ENCODE data around the gene RNLS. TPM values are rescaled to one million over a fixed set of nuclear protein-coding genes. Genes with fewer than 3 reads are reported as not detected.

Gene RNLS
- total and polyA plus RNA-seq, 2 of the 8 experiments (the other 6 are each of a cell fraction or from before 2014, with no cell fraction given), result 7.5 to 12.7 TPM

GRCh38 chr10:88431103-88431502, 152.0 kb downstream of the RNLS start:
- Histone ChIP-seq H2AFZ (ENCODE audit: low read length) (no peak overlapping the region), H3K23ac (ENCODE audit: insufficient read length) (no peak overlapping the region), H3K56ac (replicated peaks; ENCODE audit: insufficient read length, low read depth, low read length) (no peak overlapping the region), H2BK5ac (ENCODE audit: low read depth, low read length) (no peak overlapping the region), H2BK15ac (ENCODE audit: low read length) (no peak overlapping the region), H3K27me3 (replicated peaks in 1 of 4; ENCODE audit: control insufficient read depth in 3 of 4, extremely low read depth in 1 of 4, insufficient read depth in 3 of 4, low read length in 3 of 4) (no peaks in the 10 kb centered on the region), H3K14ac (ENCODE audit: insufficient read length) (no peak overlapping the region), H4K5ac (ENCODE audit: insufficient read length, low read depth, low read length) (no peak overlapping the region), H3K9ac (replicated peaks in 1 of 4; ENCODE audit: extremely low read depth in 1 of 4, low read depth in 3 of 4, low read length in 3 of 4) (no peak overlapping the region), H2BK120ac (replicated peaks; ENCODE audit: low read depth, low read length) (no peak overlapping the region), H3K4me1 (replicated peaks in 1 of 4; ENCODE audit: control insufficient read depth in 3 of 4, insufficient read depth in 4 of 4, low read length in 3 of 4) (no peaks in the 10 kb centered on the region), H3K79me1 (ENCODE audit: low read depth, low read length) (no peaks in the 10 kb centered on the region), H3K36me3 (ENCODE audit: control insufficient read depth in 2 of 4, insufficient read depth in 4 of 4, low read length in 3 of 4) (no peaks in the 10 kb centered on the region), H3K4me3 (ENCODE audit: extremely low read depth in 1 of 4, insufficient read depth in 2 of 4, low read depth in 3 of 4, low read length in 4 of 4) (no peak overlapping the region), H2BK20ac (ENCODE audit: low read length) (no peak overlapping the region), H4K8ac (ENCODE audit: extremely low read depth, insufficient read depth, low read length) (no peak overlapping the region), H3K4me2 (ENCODE audit: insufficient read depth in 1 of 2, low read depth in 2 of 2, low read length in 2 of 2) (no peak overlapping the region), H3K9me3 (ENCODE audit: insufficient read depth in 2 of 2, low read depth in 1 of 2, low read length in 1 of 2) (no peaks in the 10 kb centered on the region), H4K20me1 (replicated peaks in 1 of 2; ENCODE audit: control insufficient read depth in 1 of 2, insufficient read depth in 2 of 2, low read length in 2 of 2) (no peaks in the 10 kb centered on the region), H3K18ac (ENCODE audit: extremely low read depth, low read length) (no peak overlapping the region), H3K4ac (replicated peaks; ENCODE audit: insufficient read length, low read depth, low read length) (no peak overlapping the region), H2AK5ac (ENCODE audit: low read depth, low read length) (no peak overlapping the region), H3K79me2 (ENCODE audit: control insufficient read depth in 1 of 2, insufficient read depth in 2 of 2, low read length in 2 of 2) (no peaks in the 10 kb centered on the region), H4K91ac (replicated peaks; ENCODE audit: insufficient read length, low read length) (no peak overlapping the region), H2BK12ac (ENCODE audit: low read depth, low read length) (no peak overlapping the region), H3K23me2 (ENCODE audit: low read depth, low read length) (no peaks in the 10 kb centered on the region), H3K27ac (ENCODE audit: low read depth, low read length) (no peak overlapping the region)
- no peak for DNase-seq (ENCODE audit: low read depth in 1 of 2, low spot score in 2 of 2)
- FAIRE-seq, result no peak
- ChIA-PET POLR2A (ENCODE audit: partially characterized antibody) (no interaction called here), CTCF (ENCODE audit: partially characterized antibody) (no interaction called here)
- WGBS, 2 experiments (ENCODE audit: extremely low coverage in 1 of 2, insufficient coverage in 1 of 2, insufficient read length in 1 of 2, insufficient replicate concordance in 2 of 2, low coverage in 1 of 2, low lambda C conversion rate in 2 of 2, missing lambda C conversion rate in 1 of 2), result 100% methylated on average over 1 of the region's 1 CpG; no CpG with 5 or more reads in 1 of the 2 experiments
- no peak for TF ChIP-seq CTCF (IDR thresholded peaks at IDR 0.05; ENCODE audit: control extremely low read depth in 1 of 3, insufficient read depth in 1 of 3, low read depth in 1 of 3, low read length in 3 of 3)
- no peak for TF ChIP-seq MAFK (IDR thresholded peaks at IDR 0.05; ENCODE audit: low read depth, low read length)
- no peak for TF ChIP-seq BACH1 (IDR thresholded peaks at IDR 0.05; ENCODE audit: low read length)
- no peak for TF ChIP-seq EZH2 (IDR thresholded peaks at IDR 0.05; ENCODE audit: low read depth, low read length, severe bottlenecking)
- no peak for TF ChIP-seq KDM5A (IDR thresholded peaks at IDR 0.05; ENCODE audit: low read length)
- no peak for TF ChIP-seq SIX5 (IDR thresholded peaks at IDR 0.05; ENCODE audit: low read depth, low read length)
- no peak for TF ChIP-seq CHD2 (IDR thresholded peaks at IDR 0.05; ENCODE audit: low read length)
- no peak for TF ChIP-seq CREB1 (IDR thresholded peaks at IDR 0.05)
- no peak for TF ChIP-seq KDM4A (IDR thresholded peaks at IDR 0.05; ENCODE audit: low read depth, low read length, severe bottlenecking)
